Fibroblast of peridontal ligament (primary cell): Measurements from ENCODE around the gene IQGAP1.
"Not testable (repeated sequence)": the region's sequence is repeated elsewhere in the genome, so short reads cannot be mapped to it uniquely, and the experiment has no call there.

Experiments used
- DNase-seq: peaks from one replicate; pipeline ENCODE4 v3.0.0-alpha.2; 2010; ENCODE audit errors: extremely low read depth

IQGAP1 gene

GRCh38 chr15:90524018-90524803 lies 136.2 kb downstream of the IQGAP1 start:
- not testable (repeated sequence) for DNase-seq

- no peak for DNase-seq
Observed at GRCh38 chr15:90529011-90529370, 140.9 kb downstream of the IQGAP1 start.

- DNase-seq: peak; percentile 40
Observed at GRCh38 chr15:90529371-90530249, 141.6 kb downstream of the IQGAP1 start, which contains the start of gene CRTC3. CRTC3 (plus strand) TSS chr15:90529923; CDS start chr15:90530072, 149 bp downstream.

GRCh38 chr15:90530250-90531051 lies 142.4 kb downstream of the IQGAP1 start:
- no peak for DNase-seq

- DNase-seq: no peak
Observed at GRCh38 chr15:90531147-90531546, 143.1 kb downstream of the IQGAP1 start.

- no peak for DNase-seq
Observed at GRCh38 chr15:90535254-90535653, 147.2 kb downstream of the IQGAP1 start.

- no peak for DNase-seq
Observed at GRCh38 chr15:90539789-90540188, 151.7 kb downstream of the IQGAP1 start.

GRCh38 chr15:90540768-90541167 lies 152.7 kb downstream of the IQGAP1 start:
- DNase-seq: no peak

GRCh38 chr15:90545095-90545494 lies 157.1 kb downstream of the IQGAP1 start:
- DNase-seq: no peak

GRCh38 chr15:90547540-90547939 lies 159.5 kb downstream of the IQGAP1 start:
- no peak for DNase-seq

- no peak for DNase-seq
Observed at GRCh38 chr15:90550919-90551318, 162.9 kb downstream of the IQGAP1 start.
